ENCODE data around the gene LOXL3.

The LOXL3 gene

GRCh38 chr2:74530239-74531187 is 23.2 kb downstream of the LOXL3 start:
- in situ Hi-C loops (cut with MboI; ENCODE audit: low sequenced_read_pairs) = no loop called here

- in situ Hi-C loops (cut with MboI; ENCODE audit: low sequenced_read_pairs) = no loop called here
Observed at GRCh38 chr2:74529357-74530238, 24.1 kb downstream of the LOXL3 start, which contains the start of the genes AUP1 and HTRA2. TSS of gene AUP1 (minus strand) at chr2:74529706. CDS start at chr2:74529629, 77 bp downstream. TSS of gene HTRA2 (plus strand) at chr2:74529933. CDS start at chr2:74530007, 74 bp downstream.

DNA sequence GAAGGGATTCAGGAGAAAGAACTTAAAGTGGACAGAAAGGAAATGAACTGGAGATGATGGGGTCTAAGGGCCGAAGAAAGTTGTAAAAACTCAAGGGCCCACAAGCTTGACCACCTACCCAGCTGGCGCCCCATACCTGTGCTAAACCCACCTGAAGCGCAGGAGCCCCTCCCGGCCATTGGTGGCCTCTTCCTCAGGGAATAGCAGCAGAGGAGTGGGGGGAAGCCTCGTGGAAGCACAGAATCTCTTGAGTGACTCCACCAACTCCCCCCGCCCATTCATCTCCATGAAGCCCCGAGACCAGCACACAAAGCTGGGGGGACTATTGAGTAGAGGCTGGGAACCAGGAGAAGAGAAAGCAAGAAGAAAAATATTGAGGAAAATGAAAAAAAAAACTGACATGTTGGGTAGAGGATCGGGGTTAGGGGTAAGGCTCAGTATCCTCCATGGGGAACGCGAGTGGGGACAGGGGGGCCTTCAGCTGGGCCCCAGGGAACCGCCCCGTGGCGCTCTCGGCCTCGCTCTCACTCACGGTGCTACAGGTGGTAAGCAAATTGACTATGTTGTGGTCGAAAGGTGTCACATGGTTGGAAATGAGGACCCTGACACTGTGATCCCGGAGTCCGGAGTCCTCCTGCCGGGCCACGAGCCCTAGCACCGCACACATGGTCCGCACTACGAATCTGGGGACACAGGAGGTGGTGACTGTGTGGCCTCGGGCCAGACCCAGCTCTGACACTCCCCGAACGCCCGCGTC is 25.0 kb downstream of the LOXL3 start:
- in situ Hi-C loops (cut with MboI; ENCODE audit: low sequenced_read_pairs) = no loop called here

DNA sequence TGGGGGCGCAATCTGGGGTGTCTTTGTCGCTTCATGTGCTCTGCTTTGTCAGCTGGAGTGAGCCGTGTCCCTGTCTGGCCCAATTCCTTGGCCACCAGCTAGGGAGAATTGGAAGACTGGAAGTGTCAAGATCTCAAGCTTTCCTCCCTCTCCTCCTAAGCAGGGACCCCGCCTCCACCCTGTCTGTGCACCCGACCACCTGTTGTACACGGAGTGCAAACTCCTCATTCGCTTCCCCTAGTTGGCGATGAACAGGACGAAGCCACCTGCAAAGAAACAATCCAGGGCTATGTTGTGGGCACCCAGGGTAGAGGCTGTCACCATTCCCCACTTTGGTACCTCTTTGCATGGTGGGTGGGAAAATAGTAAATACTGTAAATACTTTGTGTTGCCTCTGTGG is 26.0 kb downstream of the LOXL3 start:
- in situ Hi-C loops (cut with MboI; ENCODE audit: low sequenced_read_pairs) = no loop called here

GRCh38 chr2:74526649-74527230 is 27.0 kb downstream of the LOXL3 start:
- in situ Hi-C loops (cut with MboI; ENCODE audit: low sequenced_read_pairs) = no loop called here

GRCh38 chr2:74525717-74526648 is 27.8 kb downstream of the LOXL3 start, which contains the start of gene DQX1:
TSS of gene DQX1 (minus strand) at chr2:74526231. CDS start at chr2:74525729, 502 bp downstream.
- in situ Hi-C loops (cut with MboI; ENCODE audit: low sequenced_read_pairs) = no loop called here

DNA sequence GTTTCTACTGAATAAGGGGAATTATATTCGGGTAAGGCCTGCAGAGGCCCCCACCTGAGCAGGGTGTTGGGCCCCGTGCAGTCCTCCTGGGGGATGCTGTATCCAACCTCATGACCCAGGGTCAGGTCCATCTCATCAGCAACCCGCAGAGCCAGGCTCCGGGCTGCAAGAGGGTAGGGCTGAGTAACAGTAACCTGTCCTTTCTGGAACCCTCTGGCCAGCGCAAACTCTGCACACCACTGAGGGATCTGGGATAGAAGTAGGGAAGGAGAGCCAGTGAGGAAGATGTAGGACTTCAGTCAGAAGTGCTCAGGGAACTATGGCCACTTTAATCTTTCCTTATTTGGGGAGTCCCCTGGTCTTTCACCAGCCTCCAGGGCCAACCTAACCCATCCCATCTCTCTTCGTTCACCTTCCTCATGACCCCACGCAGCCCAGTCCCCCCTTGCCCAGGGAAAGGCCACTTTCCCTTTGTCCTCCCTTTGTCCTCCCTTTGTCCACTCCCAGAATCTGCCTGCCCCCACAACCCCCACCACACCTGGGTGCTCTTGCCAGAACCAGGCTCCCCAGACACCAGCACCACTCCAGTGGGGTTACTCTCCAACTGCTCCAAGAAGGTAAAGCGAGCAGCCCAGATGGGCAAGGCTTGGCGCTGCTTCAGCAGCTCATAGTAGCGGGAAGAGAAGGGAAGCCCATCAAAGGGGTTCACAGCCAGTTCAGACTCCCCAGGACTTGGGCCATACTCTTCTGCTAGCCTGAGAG is 28.6 kb downstream of the LOXL3 start:
- in situ Hi-C loops (cut with MboI; ENCODE audit: low sequenced_read_pairs) = no loop called here

- in situ Hi-C loops (cut with MboI; ENCODE audit: low sequenced_read_pairs) = no loop called here
Observed at GRCh38 chr2:74524005-74524404, 29.7 kb downstream of the LOXL3 start.

DNA sequence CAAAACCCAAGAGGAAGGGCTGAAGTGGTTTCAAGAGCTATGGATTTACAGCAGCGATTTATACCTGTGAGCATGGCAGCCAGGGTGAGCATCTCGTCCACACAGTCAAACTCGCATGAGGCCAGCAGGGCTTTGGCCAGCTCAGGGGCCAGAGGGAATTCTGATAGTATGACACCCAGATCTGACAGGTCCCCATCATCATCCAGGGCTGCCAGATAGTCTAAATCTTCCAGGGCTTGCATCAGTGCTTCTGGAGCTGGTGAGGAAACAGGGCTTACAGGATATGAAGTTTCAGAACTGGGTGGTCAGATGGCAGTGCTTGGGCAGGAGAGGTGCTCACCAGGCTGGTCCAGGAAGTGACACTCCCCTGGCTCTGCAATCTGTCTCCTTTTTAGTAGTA is 31.2 kb downstream of the LOXL3 start:
- in situ Hi-C loops (cut with MboI; ENCODE audit: low sequenced_read_pairs) = no loop called here

GRCh38 chr2:74516650-74517049 is 37.1 kb downstream of the LOXL3 start:
- in situ Hi-C loops (cut with MboI; ENCODE audit: low sequenced_read_pairs) = no loop called here

DNA sequence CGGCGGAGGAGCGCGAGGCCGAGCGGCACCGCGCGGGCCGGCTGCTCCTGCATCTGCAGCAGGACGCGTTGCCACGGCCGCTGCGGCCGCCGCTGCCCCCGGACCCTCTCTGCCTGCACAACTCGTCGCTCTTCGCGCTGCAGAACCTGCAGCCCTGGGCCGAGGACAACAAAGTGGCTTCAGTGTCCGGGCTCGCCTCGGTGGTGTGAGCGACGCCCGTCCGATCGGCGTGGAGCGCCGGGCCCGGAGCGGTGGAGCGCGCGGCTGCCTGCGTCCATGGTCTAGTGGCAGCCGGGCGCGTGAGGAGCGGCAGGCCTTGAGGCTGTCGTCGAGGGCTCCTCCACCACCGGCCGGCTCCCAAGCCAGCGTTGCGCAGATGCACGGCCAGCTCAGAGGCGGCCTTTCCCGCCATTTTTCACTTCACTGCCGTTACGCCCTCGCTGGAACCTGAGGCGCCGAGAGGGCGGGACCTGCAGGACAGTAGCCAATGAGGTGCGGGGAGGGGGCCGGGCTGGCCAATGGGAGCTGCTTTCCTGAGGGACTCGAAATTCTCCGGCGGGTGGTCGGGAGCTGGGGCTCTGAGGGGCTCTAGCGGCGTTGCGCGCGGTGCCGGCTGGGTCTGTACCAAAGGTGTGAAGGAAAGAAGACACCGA is 37.6 kb downstream of the LOXL3 start:
- in situ Hi-C loops (cut with MboI; ENCODE audit: low sequenced_read_pairs) = no loop called here

- in situ Hi-C loops (cut with MboI; ENCODE audit: low sequenced_read_pairs) = no loop called here
Observed at GRCh38 chr2:74515271-74515980, 38.3 kb downstream of the LOXL3 start.

- in situ Hi-C loops (cut with MboI; ENCODE audit: low sequenced_read_pairs) = no loop called here
Observed at GRCh38 chr2:74514368-74515270, 39.1 kb downstream of the LOXL3 start, which contains the start of gene TLX2. TSS of gene TLX2 (plus strand) at chr2:74514450. CDS start at chr2:74514807, 357 bp downstream.

GRCh38 chr2:74513605-74514367 is 40.0 kb downstream of the LOXL3 start:
- in situ Hi-C loops (cut with MboI; ENCODE audit: low sequenced_read_pairs) = no loop called here

All from HL-60/S4 treated with retinoic acid at 250 ng/mL for 4 days and 3 days (cell line).